Mesodermal cell (in vitro differentiated cells): ENCODE measurements around the gene MXI1.
"Not testable (repeated sequence)": the region's sequence is repeated elsewhere in the genome, so short reads cannot be mapped to it uniquely, and the experiment has no call there.

Experiments used
- H3K27ac ChIP-seq: 2 replicates; pipeline ENCODE4 v1.7.0; 2013; ENCODE audit warnings: mild to moderate bottlenecking, low read depth, low read length, moderate library complexity; ENCODE audit not compliant: severe bottlenecking
- H3K36me3 ChIP-seq: 2 replicates; pipeline ENCODE4 v1.7.1; 2013; ENCODE audit warnings: mild to moderate bottlenecking, low read length, moderate library complexity; ENCODE audit not compliant: control insufficient read depth, insufficient read depth
- H3K4me1 ChIP-seq: one replicate; pipeline ENCODE4 v1.7.1; 2013; ENCODE audit warnings: mild to moderate bottlenecking, low read length; ENCODE audit not compliant: insufficient read depth, control insufficient read depth, poor library complexity, severe bottlenecking
- H3K4me3 ChIP-seq: 2 replicates; pipeline ENCODE4 v1.7.0; 2013; ENCODE audit warnings: low read length, control low read depth, mild to moderate bottlenecking; ENCODE audit not compliant: insufficient read depth, poor library complexity, severe bottlenecking; ENCODE audit errors: extremely low read depth
- H3K9me3 ChIP-seq: 2 replicates; pipeline ENCODE4 v1.7.1; 2013; ENCODE audit warnings: mild to moderate bottlenecking, low read length, moderate library complexity; ENCODE audit not compliant: control insufficient read depth
- WGBS, 2 experiments: methylation state at CpG; one replicate each; pipeline ENCODE4 v1.1.5; 2013; ENCODE audit warnings: missing lambda C conversion rate in 2 of 2; ENCODE audit not compliant: insufficient coverage in 2 of 2; 5-methylcytosine and 5-hydroxymethylcytosine counted together

The MXI1 gene

GRCh38 chr10:110260746-110261477 is 53.5 kb downstream of the MXI1 start:
- WGBS, 2 experiments = no CpG with 5 or more reads among the region's 1 CpG
- no peaks in the 10 kb centered on the region for H3K36me3 ChIP-seq
- H3K4me3 ChIP-seq = no peak overlapping the region
- no peaks in the 10 kb centered on the region for H3K9me3 ChIP-seq
- H3K27ac ChIP-seq = no peak overlapping the region
- H3K4me1 ChIP-seq = no peaks in the 10 kb centered on the region

- H3K36me3 ChIP-seq = no peaks in the 10 kb centered on the region
- WGBS, 2 experiments = no CpG with 5 or more reads among the region's 1 CpG
- H3K4me3 ChIP-seq = no peak overlapping the region
- no peaks in the 10 kb centered on the region for H3K9me3 ChIP-seq
- no peak overlapping the region for H3K27ac ChIP-seq
- H3K4me1 ChIP-seq = no peaks in the 10 kb centered on the region
These were observed 55.8 kb downstream of the MXI1 start for GRCh38 chr10:110263164-110263563.

- Histone ChIP-seq H3K4me1 (no peaks in the 10 kb centered on the region), H3K36me3 (no peaks in the 10 kb centered on the region), H3K27ac (no peak overlapping the region), H3K4me3 (no peak overlapping the region), H3K9me3 (no peaks in the 10 kb centered on the region)
- 100% methylated on average over 1 of the region's 4 CpGs; no CpG with 5 or more reads in 1 of the 2 experiments for WGBS, 2 experiments
These were observed 58.3 kb downstream of the MXI1 start for GRCh38 chr10:110265573-110266193.

DNA sequence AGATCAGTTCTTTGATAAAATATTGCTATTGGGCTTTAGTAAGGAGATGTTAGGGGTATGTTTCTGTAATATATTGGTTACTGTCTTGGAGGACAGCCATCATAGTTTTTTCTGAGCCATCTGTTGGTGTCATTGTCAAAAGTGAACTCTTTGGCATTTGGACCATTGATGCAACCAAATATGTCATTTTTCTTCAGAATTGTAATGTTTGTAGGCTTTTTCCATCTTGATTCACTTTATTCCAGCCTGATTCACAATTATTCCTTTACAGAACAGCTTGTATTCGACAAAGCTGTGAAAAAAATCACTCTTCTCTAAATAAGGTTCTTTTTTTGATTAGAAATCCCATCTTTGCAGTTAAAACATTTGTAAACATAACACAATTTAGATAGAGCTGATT is 59.9 kb downstream of the MXI1 start:
- Histone ChIP-seq H3K9me3 (no peaks in the 10 kb centered on the region), H3K27ac (no peak overlapping the region), H3K4me3 (no peak overlapping the region), H3K4me1 (no peaks in the 10 kb centered on the region), H3K36me3 (no peaks in the 10 kb centered on the region)
- no CpG with 5 or more reads among the region's 1 CpG for WGBS, 2 experiments

- H3K4me1 ChIP-seq = no peaks in the 10 kb centered on the region
- H3K27ac ChIP-seq = no peak overlapping the region
- H3K36me3 ChIP-seq = no peaks in the 10 kb centered on the region
- H3K9me3 ChIP-seq = no peaks in the 10 kb centered on the region
- H3K4me3 ChIP-seq = no peak overlapping the region
These were observed 61.0 kb downstream of the MXI1 start for GRCh38 chr10:110268442-110268841.

DNA sequence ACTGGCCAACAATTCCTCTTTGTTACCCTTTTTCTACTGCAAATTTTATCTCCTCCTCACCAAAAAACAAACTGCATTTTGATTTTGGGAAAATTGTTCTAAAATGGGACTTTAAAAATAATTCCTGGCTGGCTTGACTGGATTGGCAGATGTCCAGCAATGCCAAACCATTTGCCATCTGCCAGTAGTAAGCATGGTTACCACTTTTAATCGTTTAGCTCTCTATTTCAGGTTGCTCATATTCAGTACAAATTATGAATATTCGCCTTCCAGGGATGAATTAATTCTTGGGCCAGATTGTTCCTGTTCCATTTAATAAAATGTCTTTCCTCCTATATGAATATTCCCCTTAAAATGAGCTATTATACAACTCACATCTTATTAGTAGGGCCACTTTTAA is 61.6 kb downstream of the MXI1 start:
- Histone ChIP-seq H3K4me1 (no peaks in the 10 kb centered on the region), H3K36me3 (no peaks in the 10 kb centered on the region), H3K9me3 (no peaks in the 10 kb centered on the region), H3K4me3 (no peak overlapping the region), H3K27ac (no peak overlapping the region)
- 80 to 94% methylated on average over 1 to 2 of the region's 2 CpGs for WGBS, 2 experiments

- H3K27ac ChIP-seq = no peak overlapping the region
These were observed 62.2 kb downstream of the MXI1 start for GRCh38 chr10:110269374-110270318.

GRCh38 chr10:110272995-110273394 is 65.6 kb downstream of the MXI1 start:
- not testable (repeated sequence) for H3K4me1 ChIP-seq, H3K4me3 ChIP-seq, H3K9me3 ChIP-seq, H3K36me3 ChIP-seq, H3K27ac ChIP-seq
- WGBS, 2 experiments = 80 to 89% methylated on average over 3 to 8 of the region's 15 CpGs

More at GRCh38 chr10:110269374-110270318, 62.2 kb downstream of the MXI1 start:
- no peaks in the 10 kb centered on the region for H3K36me3 ChIP-seq
- H3K4me1 ChIP-seq = no peaks in the 10 kb centered on the region
- no peak overlapping the region for H3K4me3 ChIP-seq
- no peaks in the 10 kb centered on the region for H3K9me3 ChIP-seq
- WGBS, 2 experiments = 75% methylated on average over 2 of the region's 4 CpGs; no CpG with 5 or more reads in 1 of the 2 experiments

- Histone ChIP-seq H3K27ac (no peak overlapping the region), H3K36me3 (no peaks in the 10 kb centered on the region), H3K4me3 (no peak overlapping the region), H3K9me3 (no peaks in the 10 kb centered on the region), H3K4me1 (no peaks in the 10 kb centered on the region)
- 95 to 97% methylated on average over 3 to 4 of the region's 4 CpGs for WGBS, 2 experiments
These were observed 66.1 kb downstream of the MXI1 start for GRCh38 chr10:110273474-110273873.

DNA sequence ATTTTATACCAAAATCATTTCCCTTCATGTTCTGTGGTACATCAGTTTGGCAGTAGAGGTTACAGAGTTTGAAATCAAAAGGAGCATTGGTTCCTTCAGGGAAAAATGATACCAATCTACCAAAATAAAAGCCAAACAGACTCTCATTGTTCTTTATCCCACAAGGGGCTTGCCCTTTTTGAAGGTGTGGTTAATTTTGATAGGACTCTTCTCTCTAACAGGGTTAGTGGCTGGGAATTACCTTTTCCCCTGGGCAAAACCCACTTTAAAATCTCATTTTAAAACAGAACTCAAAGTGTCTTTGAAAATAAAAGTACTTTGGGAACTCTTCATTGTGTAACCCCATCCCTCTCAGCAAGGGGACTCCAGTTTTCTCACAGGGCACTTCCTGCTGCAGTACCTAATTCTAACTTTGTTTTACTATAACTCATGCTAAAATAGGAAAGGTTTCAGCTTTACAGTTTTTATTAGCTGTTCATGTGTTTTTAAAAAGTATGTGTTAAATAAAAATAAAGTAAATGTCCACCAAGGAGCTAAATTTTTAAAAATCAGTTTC is 66.7 kb downstream of the MXI1 start:
- Histone ChIP-seq H3K27ac (no peak overlapping the region), H3K4me1 (no peaks in the 10 kb centered on the region), H3K9me3 (no peaks in the 10 kb centered on the region), H3K4me3 (no peak overlapping the region), H3K36me3 (no peaks in the 10 kb centered on the region)
